ENCODE results near the gene CHRNE. TPM values are rescaled to one million over a fixed set of nuclear protein-coding genes. Genes with fewer than 3 reads are reported as not detected.

Gene CHRNE
- total RNA-seq, 1 donor from 2014 or later: 0.27 TPM

DNA sequence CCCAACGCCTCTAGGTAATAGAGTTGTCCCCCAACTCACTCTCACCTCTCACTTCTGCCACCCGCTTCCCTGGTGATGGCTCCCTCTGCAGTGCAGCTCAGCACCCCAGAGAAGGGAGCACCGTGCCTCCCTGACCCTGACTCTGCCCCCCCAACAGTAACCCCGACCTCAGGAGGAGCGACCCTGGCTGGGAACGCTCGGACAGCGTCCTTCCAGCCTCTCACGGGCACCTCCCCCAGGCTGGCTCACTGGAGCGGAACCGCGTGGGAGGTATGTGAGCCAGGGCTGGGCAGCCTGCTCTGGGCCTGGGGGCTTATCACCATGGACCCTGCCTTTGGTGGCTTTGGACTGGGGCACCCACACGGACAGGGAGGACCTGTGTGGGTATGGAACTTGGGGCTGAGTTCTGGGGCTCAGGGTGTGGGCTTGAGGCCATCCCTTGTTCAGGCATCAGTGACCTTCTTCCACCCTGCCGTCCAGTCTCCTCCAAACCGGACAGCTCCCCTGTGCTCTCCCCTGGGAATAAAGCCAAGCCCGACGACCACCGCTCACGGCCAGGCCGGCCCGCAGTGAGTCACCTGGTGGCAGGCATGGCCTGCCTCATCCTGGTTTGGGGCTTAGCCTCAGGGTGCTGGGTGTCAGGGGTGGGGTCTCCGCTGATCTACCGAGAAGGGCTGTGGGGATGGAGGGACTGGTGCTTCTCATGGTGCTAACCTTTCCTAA, 10.2 kb downstream of the CHRNE start:
- H3K27ac Mint-ChIP-seq: no peak overlapping the region
- no peak for DNase-seq (ENCODE audit: extremely low spot score, unreplicated experiment)
- H3K27me3 Mint-ChIP-seq: no peaks in the 10 kb centered on the region
- no peaks in the 10 kb centered on the region for H3K4me1 Mint-ChIP-seq (ENCODE audit: unreplicated experiment)
- no peaks in the 10 kb centered on the region for H3K9me3 Mint-ChIP-seq
- no peak overlapping the region for H3K4me3 Mint-ChIP-seq
- no peak for TF ChIP-seq CTCF (conservative IDR thresholded peaks at IDR 0.05)
- H3K36me3 Mint-ChIP-seq: peaks cover 5% of the 10 kb centered on the region

GRCh38 chr17:4891411-4892410, 11.2 kb downstream of the CHRNE start:
- H3K9me3 Mint-ChIP-seq: no peaks in the 10 kb centered on the region
- DNase-seq (ENCODE audit: extremely low spot score, unreplicated experiment): no peak
- no peaks in the 10 kb centered on the region for H3K4me1 Mint-ChIP-seq (ENCODE audit: unreplicated experiment)
- TF ChIP-seq CTCF (conservative IDR thresholded peaks at IDR 0.05): no peak
- no peak overlapping the region for H3K27ac Mint-ChIP-seq
- no peak overlapping the region for H3K4me3 Mint-ChIP-seq
- no peaks in the 10 kb centered on the region for H3K27me3 Mint-ChIP-seq
- peaks cover 5% of the 10 kb centered on the region for H3K36me3 Mint-ChIP-seq

DNA sequence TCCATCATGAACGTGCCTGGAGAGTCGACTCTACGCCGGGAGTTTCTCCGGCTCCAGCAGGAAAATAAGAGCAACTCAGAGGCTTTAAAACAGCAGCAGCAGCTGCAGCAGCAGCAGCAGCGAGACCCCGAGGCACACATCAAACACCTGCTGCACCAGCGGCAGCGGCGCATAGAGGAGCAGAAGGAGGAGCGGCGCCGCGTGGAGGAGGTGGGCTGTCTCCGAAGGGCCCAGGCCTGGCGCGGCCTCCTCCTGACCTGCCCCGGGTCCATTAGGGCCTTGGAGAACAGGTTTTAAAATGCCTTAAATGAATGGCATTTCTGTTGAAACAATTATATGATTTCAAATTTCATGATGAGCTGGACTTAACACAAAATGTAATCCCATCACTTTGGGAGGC, 15.3 kb downstream of the CHRNE start:
- H3K4me1 Mint-ChIP-seq (ENCODE audit: unreplicated experiment): no peaks in the 10 kb centered on the region
- no peak overlapping the region for H3K27ac Mint-ChIP-seq
- H3K27me3 Mint-ChIP-seq: no peaks in the 10 kb centered on the region

GRCh38 chr17:4886830-4887229, 16.1 kb downstream of the CHRNE start:
- peaks cover 10% of the 10 kb centered on the region for H3K36me3 Mint-ChIP-seq
- H3K4me1 Mint-ChIP-seq (ENCODE audit: unreplicated experiment): no peaks in the 10 kb centered on the region
- no peak overlapping the region for H3K4me3 Mint-ChIP-seq
- DNase-seq (ENCODE audit: extremely low spot score, unreplicated experiment): no peak
- H3K27me3 Mint-ChIP-seq: no peaks in the 10 kb centered on the region
- no peak for TF ChIP-seq CTCF (conservative IDR thresholded peaks at IDR 0.05)
- H3K27ac Mint-ChIP-seq: no peak overlapping the region
- no peaks in the 10 kb centered on the region for H3K9me3 Mint-ChIP-seq

More for the DNA sequence above, 15.3 kb downstream of the CHRNE start:
- DNase-seq (ENCODE audit: extremely low spot score, unreplicated experiment): no peak
- no peak for TF ChIP-seq CTCF (conservative IDR thresholded peaks at IDR 0.05)
- Mint-ChIP-seq H3K36me3 (peaks cover 10% of the 10 kb centered on the region), H3K9me3 (no peaks in the 10 kb centered on the region), H3K4me3 (no peak overlapping the region)

- no peak overlapping the region for H3K4me3 Mint-ChIP-seq
- peaks cover 10% of the 10 kb centered on the region for H3K36me3 Mint-ChIP-seq
- no peak for DNase-seq (ENCODE audit: extremely low spot score, unreplicated experiment)
- no peaks in the 10 kb centered on the region for H3K27me3 Mint-ChIP-seq
- H3K4me1 Mint-ChIP-seq (ENCODE audit: unreplicated experiment): no peaks in the 10 kb centered on the region
- no peak for TF ChIP-seq CTCF (conservative IDR thresholded peaks at IDR 0.05)
- H3K9me3 Mint-ChIP-seq: no peaks in the 10 kb centered on the region
- H3K27ac Mint-ChIP-seq: no peak overlapping the region
Measured at GRCh38 chr17:4884489-4884888, 18.4 kb downstream of the CHRNE start.
